ENCODE measurements around the gene CHRNB1.

CHRNB1 gene

DNA sequence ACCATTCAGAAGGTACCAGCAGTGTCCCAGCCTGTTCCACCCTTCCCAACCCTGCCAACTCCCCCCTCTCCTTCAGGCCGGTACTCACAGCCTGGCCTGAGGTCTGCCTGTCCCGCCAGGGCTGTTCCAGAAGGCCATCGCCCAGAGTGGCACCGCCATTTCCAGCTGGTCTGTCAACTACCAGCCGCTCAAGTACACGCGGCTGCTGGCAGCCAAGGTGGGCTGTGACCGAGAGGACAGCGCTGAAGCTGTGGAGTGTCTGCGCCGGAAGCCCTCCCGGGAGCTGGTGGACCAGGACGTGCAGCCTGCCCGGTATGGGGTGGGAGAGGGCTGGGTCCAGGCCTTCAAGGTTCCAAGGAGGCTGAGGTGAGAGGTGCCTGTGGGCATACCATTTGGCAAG is 30.0 kb upstream of the CHRNB1 start:
- DNase-seq (ENCODE audit: low read depth), result no peak

GRCh38 chr17:7415784-7416183 is 29.1 kb upstream of the CHRNB1 start:
- no peak for DNase-seq (ENCODE audit: low read depth)

- no peak for DNase-seq (ENCODE audit: low read depth)
Measured at GRCh38 chr17:7416323-7416722, 28.5 kb upstream of the CHRNB1 start.

DNA sequence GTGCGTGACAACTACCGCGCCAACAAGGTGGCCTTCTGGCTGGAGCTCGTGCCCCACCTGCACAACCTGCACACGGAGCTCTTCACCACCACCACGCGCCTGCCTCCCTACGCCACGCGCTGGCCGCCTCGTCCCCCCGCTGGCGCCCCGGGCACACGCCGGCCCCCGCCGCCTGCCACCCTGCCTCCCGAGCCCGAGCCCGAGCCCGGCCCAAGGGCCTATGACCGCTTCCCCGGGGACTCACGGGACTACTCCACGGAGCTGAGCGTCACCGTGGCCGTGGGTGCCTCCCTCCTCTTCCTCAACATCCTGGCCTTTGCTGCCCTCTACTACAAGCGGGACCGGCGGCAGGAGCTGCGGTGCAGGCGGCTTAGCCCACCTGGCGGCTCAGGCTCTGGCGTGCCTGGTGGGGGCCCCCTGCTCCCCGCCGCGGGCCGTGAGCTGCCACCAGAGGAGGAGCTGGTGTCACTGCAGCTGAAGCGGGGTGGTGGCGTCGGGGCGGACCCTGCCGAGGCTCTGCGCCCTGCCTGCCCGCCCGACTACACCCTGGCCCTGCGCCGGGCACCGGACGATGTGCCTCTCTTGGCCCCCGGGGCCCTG is 27.7 kb upstream of the CHRNB1 start:
- no peak for DNase-seq (ENCODE audit: low read depth)

DNA sequence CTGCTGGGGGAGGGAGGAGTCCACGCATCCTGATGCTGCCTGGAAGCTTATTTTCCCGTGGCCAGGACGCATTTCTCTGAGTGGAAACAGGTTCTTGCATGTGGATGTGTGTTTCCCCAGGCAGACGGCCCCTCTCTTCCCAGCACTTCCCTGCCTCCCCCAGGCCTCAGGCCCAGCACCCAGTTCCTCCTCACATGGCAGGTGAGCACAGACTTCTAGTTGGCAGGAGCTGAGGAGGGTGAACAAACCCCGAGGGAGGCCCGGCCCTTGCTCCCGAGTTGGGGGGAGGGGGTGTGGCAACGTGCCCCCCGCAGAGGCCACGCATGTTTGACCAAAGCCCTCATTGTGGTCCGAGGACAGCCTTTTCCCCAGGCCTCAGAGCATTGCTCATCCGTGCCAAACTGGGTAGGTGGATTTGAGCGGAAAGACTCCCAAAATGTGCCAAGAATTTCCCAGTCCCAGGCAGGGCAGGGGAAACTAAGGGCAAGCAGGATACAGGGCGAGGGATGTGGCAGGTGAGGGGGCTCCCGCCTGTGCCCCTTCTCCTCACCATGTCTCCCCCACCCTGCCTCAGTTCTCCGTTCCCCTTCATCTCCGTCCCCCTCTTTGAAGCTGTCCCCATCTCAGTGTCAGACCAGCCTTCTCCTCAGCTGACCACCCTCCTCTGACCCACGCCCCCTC is 26.2 kb upstream of the CHRNB1 start:
- no peak for DNase-seq (ENCODE audit: low read depth)

GRCh38 chr17:7419819-7420610 is 24.8 kb upstream of the CHRNB1 start, which contains the start of gene SPEM1:
SPEM1 (plus strand) TSS chr17:7420324; CDS start chr17:7420385, 61 bp downstream.
- DNase-seq (ENCODE audit: low read depth), result no peak

GRCh38 chr17:7421186-7421585 is 23.7 kb upstream of the CHRNB1 start:
- no peak for DNase-seq (ENCODE audit: low read depth)

GRCh38 chr17:7423679-7424078 is 21.2 kb upstream of the CHRNB1 start:
- no peak for DNase-seq (ENCODE audit: low read depth)

- DNase-seq (ENCODE audit: low read depth), result no peak
Measured at GRCh38 chr17:7425316-7425715, 19.5 kb upstream of the CHRNB1 start, which contains the start of gene SPEM2. SPEM2 (plus strand) TSS chr17:7425616; CDS start chr17:7425689, 73 bp downstream.

GRCh38 chr17:7425756-7426155 is 19.1 kb upstream of the CHRNB1 start:
- DNase-seq (ENCODE audit: low read depth), result no peak

GRCh38 chr17:7426203-7426863 is 18.5 kb upstream of the CHRNB1 start:
- no peak for DNase-seq (ENCODE audit: low read depth)

- no peak for DNase-seq (ENCODE audit: low read depth)
Measured at GRCh38 chr17:7426896-7427489, 17.9 kb upstream of the CHRNB1 start.

DNA sequence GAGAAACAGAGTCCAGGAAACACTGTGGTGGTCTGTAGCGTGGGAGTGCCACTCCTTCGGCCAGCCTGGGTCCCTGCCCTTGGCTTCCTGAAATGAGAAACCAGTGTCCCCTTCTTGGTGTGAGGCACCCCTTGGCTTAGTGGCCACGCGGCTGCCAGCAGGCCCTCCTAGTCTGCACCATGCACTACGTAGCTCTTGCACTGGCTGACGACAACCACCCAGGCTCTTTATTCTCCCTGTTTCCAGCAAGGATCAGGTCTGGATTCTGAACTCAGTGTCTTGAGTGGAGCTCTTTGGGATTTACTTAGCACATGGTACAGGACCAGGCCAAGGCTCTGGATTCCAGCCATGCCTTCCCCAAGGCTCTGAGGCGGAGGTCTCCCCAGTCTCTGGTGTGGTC is 17.3 kb upstream of the CHRNB1 start:
- no peak for DNase-seq (ENCODE audit: low read depth)

- DNase-seq (ENCODE audit: low read depth), result no peak
Measured at GRCh38 chr17:7428557-7428956, 16.3 kb upstream of the CHRNB1 start, which contains the start of gene SPEM3. SPEM3 (plus strand) TSS chr17:7428857; CDS start chr17:7428903, 46 bp downstream.

- no peak for DNase-seq (ENCODE audit: low read depth)
Measured at GRCh38 chr17:7429722-7430121, 15.1 kb upstream of the CHRNB1 start.

- no peak for DNase-seq (ENCODE audit: low read depth)
Measured at GRCh38 chr17:7431231-7431630, 13.6 kb upstream of the CHRNB1 start.

DNA sequence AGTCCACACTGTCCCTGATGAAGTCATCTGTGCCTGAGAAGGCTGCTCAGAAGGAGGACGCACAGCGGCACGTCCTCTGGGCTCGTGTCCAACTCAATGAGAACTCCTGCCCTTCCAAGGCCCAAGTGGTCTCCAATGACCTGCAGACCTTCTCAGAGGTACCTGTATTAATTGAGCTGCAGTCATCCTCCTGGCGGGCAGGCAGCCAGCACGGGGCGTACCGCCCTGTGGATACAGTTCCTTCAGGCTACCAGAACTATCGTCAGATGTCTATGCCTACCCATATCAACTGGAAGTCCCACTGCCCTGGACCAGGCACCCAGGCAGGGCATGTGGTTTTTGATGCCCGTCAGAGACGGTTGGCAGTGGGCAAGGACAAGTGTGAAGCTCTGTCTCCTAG is 12.6 kb upstream of the CHRNB1 start:
- DNase-seq (ENCODE audit: low read depth), result no peak

DNA sequence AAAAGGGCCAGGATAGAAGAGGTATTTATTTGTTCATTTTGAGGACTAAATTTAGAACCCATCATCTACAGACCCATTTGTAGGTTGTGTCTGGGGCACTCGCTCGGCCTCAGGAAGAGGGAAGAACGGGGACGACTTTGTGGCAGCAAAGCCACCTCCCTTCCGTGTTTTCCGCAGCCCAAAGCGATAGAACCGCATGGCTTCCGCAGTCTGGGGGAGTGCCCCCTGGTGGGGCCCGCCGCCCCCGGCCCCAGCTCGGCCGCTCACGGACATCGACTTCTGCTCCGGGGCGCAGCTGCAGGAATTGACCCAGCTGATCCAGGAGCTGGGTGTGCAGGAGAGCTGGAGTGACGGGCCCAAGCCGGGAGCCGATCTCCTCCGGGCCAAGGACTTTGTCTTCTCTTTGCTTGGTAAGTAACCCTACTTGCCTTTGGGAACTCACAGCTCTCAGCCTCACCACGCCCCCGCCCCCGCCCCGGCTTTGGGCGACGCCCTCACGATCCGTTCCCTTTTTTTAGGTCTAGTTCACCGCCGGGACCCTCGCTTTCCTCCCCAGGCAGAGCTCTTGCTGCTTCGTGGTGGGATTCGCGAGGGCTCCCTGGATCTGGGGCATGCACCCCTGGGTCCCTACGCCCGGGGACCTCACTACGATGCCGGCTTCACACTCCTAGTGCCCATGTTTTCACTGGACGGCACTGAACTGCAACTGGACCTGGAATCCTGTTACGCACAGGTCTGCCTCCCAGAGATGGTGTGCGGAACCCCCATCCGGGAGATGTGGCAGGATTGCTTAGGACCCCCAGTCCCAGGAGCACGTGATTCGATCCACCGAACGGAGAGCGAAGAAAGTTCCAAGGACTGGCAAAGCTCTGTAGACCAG is 8.9 kb upstream of the CHRNB1 start:
- no peak for DNase-seq (ENCODE audit: low read depth)

DNA sequence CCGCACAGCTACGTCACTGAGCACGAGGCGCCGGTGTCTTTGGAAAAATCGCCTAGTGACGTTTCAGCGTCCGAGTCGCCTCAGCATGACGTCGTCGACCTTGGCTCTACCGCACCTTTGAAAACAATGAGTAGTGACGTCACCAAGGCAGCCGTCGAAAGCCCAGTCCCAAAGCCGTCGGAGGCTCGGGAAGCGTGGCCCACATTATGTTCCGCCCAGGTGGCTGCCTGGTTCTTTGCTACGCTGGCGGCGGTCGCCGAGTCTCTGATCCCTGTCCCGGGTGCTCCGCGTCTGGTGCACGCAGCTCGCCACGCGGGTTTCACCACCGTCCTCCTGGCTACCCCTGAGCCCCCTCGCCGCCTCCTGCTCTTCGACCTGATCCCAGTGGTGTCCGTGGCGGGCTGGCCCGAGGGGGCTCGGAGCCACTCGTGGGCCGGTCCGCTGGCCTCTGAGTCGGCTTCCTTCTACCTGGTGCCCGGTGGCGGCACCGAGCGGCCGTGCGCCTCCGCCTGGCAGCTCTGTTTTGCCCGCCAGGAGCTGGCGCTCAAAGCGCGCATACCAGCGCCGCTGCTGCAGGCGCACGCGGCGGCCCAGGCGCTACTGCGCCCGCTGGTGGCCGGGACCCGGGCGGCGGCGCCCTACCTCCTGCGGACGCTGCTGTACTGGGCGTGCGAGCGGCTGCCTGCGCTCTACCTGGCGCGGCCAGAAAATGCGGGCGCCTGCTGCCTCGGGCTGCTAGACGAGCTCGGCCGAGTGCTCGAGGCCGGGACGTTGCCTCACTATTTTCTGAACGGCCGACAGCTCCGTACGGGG is 8.1 kb upstream of the CHRNB1 start:
- no peak for DNase-seq (ENCODE audit: low read depth)

DNA sequence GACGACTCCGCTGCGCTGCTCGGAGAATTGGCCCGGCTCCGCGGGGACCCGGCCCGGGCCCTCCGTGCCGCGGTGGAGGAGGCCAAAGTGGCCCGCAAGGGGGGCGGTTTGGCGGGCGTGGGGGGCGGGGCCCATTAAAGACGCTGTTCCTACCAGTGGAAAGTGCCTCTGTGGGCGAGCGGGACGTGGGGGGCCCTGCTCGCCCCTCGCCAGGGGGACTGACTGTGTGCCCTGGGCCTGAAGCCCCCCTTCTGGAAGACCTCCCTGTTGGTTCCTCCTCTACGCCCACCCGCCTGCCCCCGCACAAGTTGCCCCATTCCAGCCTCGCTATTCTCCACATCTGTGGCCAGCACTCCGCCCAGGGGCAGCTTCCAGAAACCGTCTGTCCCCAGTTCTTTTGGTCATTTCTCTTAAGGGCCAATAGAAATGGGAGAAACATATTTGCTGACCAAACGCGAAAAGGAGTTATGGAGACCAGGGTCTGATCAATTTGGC is 7.4 kb upstream of the CHRNB1 start:
- DNase-seq (ENCODE audit: low read depth), result no peak
